IMR-90 (cell line): Measurements from ENCODE around the gene FFAR1. TPM values are rescaled to one million over a fixed set of nuclear protein-coding genes. Genes with fewer than 3 reads are reported as not detected.

ENCODE experiments used
- ATAC-seq: fragments of 200-7000 bp; cut with Tn5 transposase; 2 replicates; pipeline ENCODE4 v1.9.1; 2020; ENCODE audit warnings: low read depth, mild to moderate bottlenecking, moderate library complexity
- BruUV-seq: library from RNA; stranded (reverse); fragments of 400-500 nt; replicated peaks from 2 replicates; lab custom pipeline; 2021; lab: Mats Ljungman, UMichigan
- CTCF ChIA-PET: fragments of 300-600 bp; formaldehyde crosslinking; extraction: SDS; loops from one replicate; lab custom pipeline; 2021; ENCODE audit warnings: antibody characterized with exemption; lab: Yijun Ruan, JAX
- POLR2A ChIA-PET: fragments of 300-600 bp; sonication (Branson Sonifier 250); formaldehyde crosslinking; loops from one replicate; lab custom pipeline; 2022; ENCODE audit warnings: antibody characterized with exemption; ENCODE audit not compliant: unreplicated experiment; lab: Charles Lee
- DNase-seq: peaks from one replicate; pipeline ENCODE4 v3.0.0; 2013
- H2AFZ ChIP-seq: replicated peaks from 2 replicates; pipeline ENCODE3; 2013; ENCODE audit warnings: low read length, mild to moderate bottlenecking; ENCODE audit not compliant: poor library complexity
- H2AK5ac ChIP-seq: 2 replicates; pipeline ENCODE4 v1.6.1; 2013; ENCODE audit warnings: low read depth, low read length, inconsistent platforms
- H2AK9ac ChIP-seq: replicated peaks from 2 replicates; pipeline ENCODE3; 2013; ENCODE audit warnings: mild to moderate bottlenecking, low read depth, low read length, moderate library complexity; ENCODE audit not compliant: poor library complexity
- H2BK120ac ChIP-seq: 2 replicates; pipeline ENCODE4 v1.6.1; 2013; ENCODE audit warnings: low read depth, low read length, inconsistent platforms
- H2BK15ac ChIP-seq: 3 replicates; pipeline ENCODE4 v1.6.1; 2013; ENCODE audit warnings: low read depth, low read length, inconsistent platforms
- H2BK20ac ChIP-seq: 2 replicates; pipeline ENCODE4 v1.6.1; 2013; ENCODE audit warnings: low read depth, mild to moderate bottlenecking, inconsistent platforms, low read length, moderate library complexity
- H2BK5ac ChIP-seq: 2 replicates; pipeline ENCODE4 v1.6.1; 2013; ENCODE audit warnings: mild to moderate bottlenecking, low read depth, low read length, inconsistent platforms; ENCODE audit not compliant: poor library complexity, severe bottlenecking
- H3K14ac ChIP-seq: replicated peaks from 2 replicates; pipeline ENCODE4 v1.6.1; 2013; ENCODE audit warnings: low read depth, low read length, inconsistent platforms
- H3K18ac ChIP-seq: 2 replicates; pipeline ENCODE4 v1.6.1; 2013; ENCODE audit warnings: low read depth, low read length, control low read depth
- H3K23ac ChIP-seq: 2 replicates; pipeline ENCODE4 v1.6.1; 2013; ENCODE audit warnings: low read depth, low read length, inconsistent platforms
- H3K27ac ChIP-seq: 2 replicates; pipeline ENCODE4 v1.5.1; 2013; ENCODE audit warnings: mild to moderate bottlenecking, control low read depth, low read length; ENCODE audit not compliant: insufficient read depth
- H3K27me3 ChIP-seq: 2 replicates; pipeline ENCODE4 v1.6.1; 2013; ENCODE audit warnings: low read length; ENCODE audit not compliant: control insufficient read depth, insufficient read depth
- H3K36me3 ChIP-seq: 2 replicates; pipeline ENCODE4 v1.6.1; 2013; ENCODE audit warnings: low read length, mixed read lengths; ENCODE audit not compliant: control insufficient read depth, insufficient read depth
- H3K4ac ChIP-seq: 2 replicates; pipeline ENCODE4 v1.6.1; 2013; ENCODE audit warnings: low read depth, low read length, inconsistent platforms
- H3K4me1 ChIP-seq: 2 replicates; pipeline ENCODE4 v1.6.1; 2013; ENCODE audit warnings: low read length, mixed read lengths; ENCODE audit not compliant: control insufficient read depth, insufficient read depth
- H3K4me2 ChIP-seq: 2 replicates; pipeline ENCODE4 v1.6.1; 2013; ENCODE audit warnings: low read depth, mild to moderate bottlenecking, control low read depth, low read length, moderate library complexity
- H3K4me3 ChIP-seq: 2 replicates; pipeline ENCODE4 v1.5.1; 2013; ENCODE audit warnings: low read depth, mild to moderate bottlenecking, control low read depth, low read length, moderate library complexity; ENCODE audit not compliant: insufficient read depth
- H3K56ac ChIP-seq: 2 replicates; pipeline ENCODE4 v1.6.1; 2013; ENCODE audit warnings: low read length, inconsistent platforms; ENCODE audit not compliant: insufficient read depth; ENCODE audit errors: extremely low read depth
- H3K79me1 ChIP-seq, 2 experiments: 2 replicates each; pipeline ENCODE4 v1.6.1; 2013; ENCODE audit warnings: low read length in 2 of 2, inconsistent platforms in 1 of 2, low read depth in 1 of 2
- H3K9ac ChIP-seq: 2 replicates; pipeline ENCODE4 v1.6.1; 2013; ENCODE audit warnings: low read depth, low read length, control low read depth
- H3K9me1 ChIP-seq: 2 replicates; pipeline ENCODE4 v1.6.1; 2013; ENCODE audit warnings: low read length, inconsistent platforms; ENCODE audit not compliant: insufficient read depth
- H3K9me3 ChIP-seq: 2 replicates; pipeline ENCODE4 v1.6.1; 2013; ENCODE audit warnings: low read length; ENCODE audit not compliant: control insufficient read depth, insufficient read depth
- H4K20me1 ChIP-seq: 2 replicates; pipeline ENCODE4 v1.6.1; 2013; ENCODE audit warnings: low read length, inconsistent platforms; ENCODE audit not compliant: insufficient read depth
- H4K5ac ChIP-seq: 2 replicates; pipeline ENCODE4 v1.6.1; 2013; ENCODE audit warnings: mild to moderate bottlenecking, low read depth, low read length, control low read depth
- H4K8ac ChIP-seq, 2 experiments: 2 replicates each; pipeline ENCODE4 v1.6.1; 2013; ENCODE audit warnings: low read depth in 2 of 2, low read length in 2 of 2, control low read depth in 1 of 2, inconsistent platforms in 1 of 2
- H4K91ac ChIP-seq: 2 replicates; pipeline ENCODE4 v1.6.1; 2013; ENCODE audit warnings: low read depth, low read length, inconsistent platforms; ENCODE audit not compliant: insufficient read depth
- BHLHE40 ChIP-seq: fragments of 150-350 bp; IDR thresholded peaks from 2 replicates; pipeline ENCODE4 v1.6.1; 2016; ENCODE audit warnings: mild to moderate bottlenecking, low read depth, low read length
- CEBPB ChIP-seq: IDR thresholded peaks from 2 replicates; pipeline ENCODE4 v1.6.1; 2012; ENCODE audit warnings: low read depth, low read length, improper control_type of control experiment
- CHD1 ChIP-seq: IDR thresholded peaks from 2 replicates; pipeline ENCODE4 v1.6.1; 2012; ENCODE audit warnings: low read depth, low read length, improper control_type of control experiment
- ELK1 ChIP-seq: fragments of 150-350 bp; IDR thresholded peaks from 2 replicates; pipeline ENCODE4 v1.6.1; 2016; ENCODE audit warnings: low read depth, mild to moderate bottlenecking, low read length, moderate library complexity, borderline replicate concordance
- FOS ChIP-seq: fragments of 150-350 bp; IDR thresholded peaks from 2 replicates; pipeline ENCODE4 v1.6.1; 2016; ENCODE audit warnings: low read depth, low read length
- MAFK ChIP-seq: IDR thresholded peaks from 2 replicates; pipeline ENCODE4 v1.6.1; 2012; ENCODE audit warnings: low read depth, low read length, improper control_type of control experiment
- MAZ ChIP-seq: IDR thresholded peaks from 2 replicates; pipeline ENCODE4 v1.6.1; 2012; ENCODE audit warnings: low read depth, mild to moderate bottlenecking, low read length, improper control_type of control experiment, moderate library complexity, borderline replicate concordance
- MXI1 ChIP-seq: IDR thresholded peaks from 2 replicates; pipeline ENCODE4 v1.6.1; 2012; ENCODE audit warnings: low read depth, mild to moderate bottlenecking, low read length, moderate library complexity, borderline replicate concordance
- NFE2L2 ChIP-seq: fragments of 150-350 bp; IDR thresholded peaks from 2 replicates; pipeline ENCODE4 v1.6.1; 2016; ENCODE audit warnings: low read depth, mild to moderate bottlenecking, low read length
- POLR2A ChIP-seq: IDR thresholded peaks from 2 replicates; pipeline ENCODE4 v1.6.1; 2012; ENCODE audit warnings: mild to moderate bottlenecking, low read depth, low read length
- RAD21 ChIP-seq: IDR thresholded peaks from 2 replicates; pipeline ENCODE4 v1.6.1; 2012; ENCODE audit warnings: low read length, improper control_type of control experiment
- RCOR1 ChIP-seq: IDR thresholded peaks from 2 replicates; pipeline ENCODE4 v1.6.1; 2012; ENCODE audit warnings: mild to moderate bottlenecking, low read length, improper control_type of control experiment; ENCODE audit not compliant: insufficient replicate concordance
- RFX5 ChIP-seq: IDR thresholded peaks from 2 replicates; pipeline ENCODE4 v1.8.0; 2012; ENCODE audit warnings: low read depth, mild to moderate bottlenecking, low read length, moderate library complexity
- SMC3 ChIP-seq: fragments of 150-350 bp; IDR thresholded peaks from 2 replicates; pipeline ENCODE4 v1.6.1; 2016; ENCODE audit warnings: low read depth, mild to moderate bottlenecking, antibody characterized with exemption, low read length, moderate library complexity
- USF2 ChIP-seq: fragments of 150-350 bp; IDR thresholded peaks from 2 replicates; pipeline ENCODE4 v1.6.1; 2017; ENCODE audit warnings: mild to moderate bottlenecking, antibody characterized with exemption, low read length, low read depth
- WGBS, 2 experiments: methylation state at CpG; one replicate each; pipeline versions ENCODE4 v1.1.5 to v1.1.7; 2013; ENCODE audit warnings: missing lambda C conversion rate in 2 of 2; ENCODE audit not compliant: insufficient read length in 1 of 2; ENCODE audit errors: extremely low coverage in 2 of 2; 5-methylcytosine and 5-hydroxymethylcytosine counted together
- dilution Hi-C: fragments of 300-500 bp; cut with HindIII; formaldehyde crosslinking; loops from one replicate; pipeline ENCODE4 v1.14.3; 2018; ENCODE audit warnings: low sequenced_read_pairs; ENCODE audit not compliant: unreplicated experiment
- in situ Hi-C: fragments of 300-500 bp; cut with MboI; formaldehyde crosslinking; loops from 3 replicates; pipeline ENCODE4 v1.14.3; 2019; ENCODE audit warnings: low sequenced_read_pairs, inconsistent platforms, mixed read lengths
- intact Hi-C: fragments of 100-400 bp; cut with micrococcal nuclease; formaldehyde crosslinking; loops from 2 replicates; pipeline ENCODE4 v1.10.0; 2022
- polyA plus RNA-seq, 3 experiments: library from polyadenylated mRNA; depleted of rRNA; stranded (reverse); fragments of >200 nt; gene quantifications; 2 replicates each; pipeline ENCODE4 v1.2.3, GENCODE V29; 2012; ENCODE audit warnings: low replicate concordance in 1 of 3
- total RNA-seq: library from RNA; depleted of rRNA; stranded (reverse); fragments of >200 nt; gene quantifications from 2 replicates; pipeline ENCODE4 v1.2.3, GENCODE V29; 2012
- TF ChIP-seq, protein P1 (sequence below): conservative IDR thresholded peaks from 2 replicates; pipeline ENCODE4 v1.5.1; 2012; ENCODE audit warnings: mild to moderate bottlenecking, low read depth, low read length, improper control_type of control experiment

FFAR1 gene
- total and polyA plus RNA-seq, 2 of the 4 experiments (the other 2 are of a cell fraction) = not detected

DNA sequence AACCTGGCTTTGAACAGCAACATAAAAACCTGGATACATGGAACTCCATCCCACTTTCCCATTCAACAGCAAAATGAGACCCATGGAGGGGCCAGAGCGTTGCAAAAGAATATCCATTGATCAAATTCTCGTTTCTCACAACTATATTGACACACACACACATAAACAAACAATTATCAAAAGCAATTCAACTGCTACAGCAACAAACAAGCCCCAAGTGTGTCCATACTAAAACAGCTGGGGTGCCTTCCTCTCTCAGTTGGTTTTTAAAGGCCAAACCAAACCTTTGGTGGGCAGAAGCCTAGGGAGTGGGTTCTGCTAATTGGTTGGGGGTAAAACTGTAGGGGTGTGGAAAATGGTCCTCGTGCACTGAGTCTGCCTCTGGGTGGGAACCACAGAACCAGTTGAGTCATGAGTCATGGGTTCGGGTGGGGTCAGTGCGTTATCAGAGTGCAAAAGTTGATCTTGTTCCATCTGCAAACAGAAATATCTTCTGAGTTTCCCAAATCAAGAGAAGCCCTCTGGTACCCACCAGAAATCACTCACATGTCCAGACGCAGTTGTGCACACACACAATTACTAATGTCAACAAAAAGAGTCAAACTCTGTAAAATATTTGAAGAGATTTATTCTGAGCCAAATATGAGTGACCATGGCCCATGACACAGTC is 41.6 kb downstream of the FFAR1 start:
- no peak for ATAC-seq
- in situ Hi-C loops = no loop called here
- ChIA-PET POLR2A (no interaction called here), CTCF (no interaction called here)
- H3K36me3 ChIP-seq = no peaks in the 10 kb centered on the region
- 19% methylated on average over 4 of the region's 6 CpGs; no CpG with 5 or more reads in 1 of the 2 experiments for WGBS, 2 experiments
- TF ChIP-seq FOS = no peak
- TF ChIP-seq MAZ = no peak
- TF ChIP-seq MXI1 = no peak
- no peak for TF ChIP-seq POLR2A
- TF ChIP-seq MAFK = no peak
- no peak for TF ChIP-seq RFX5
- TF ChIP-seq USF2 = no peak
- TF ChIP-seq, protein P1, sequence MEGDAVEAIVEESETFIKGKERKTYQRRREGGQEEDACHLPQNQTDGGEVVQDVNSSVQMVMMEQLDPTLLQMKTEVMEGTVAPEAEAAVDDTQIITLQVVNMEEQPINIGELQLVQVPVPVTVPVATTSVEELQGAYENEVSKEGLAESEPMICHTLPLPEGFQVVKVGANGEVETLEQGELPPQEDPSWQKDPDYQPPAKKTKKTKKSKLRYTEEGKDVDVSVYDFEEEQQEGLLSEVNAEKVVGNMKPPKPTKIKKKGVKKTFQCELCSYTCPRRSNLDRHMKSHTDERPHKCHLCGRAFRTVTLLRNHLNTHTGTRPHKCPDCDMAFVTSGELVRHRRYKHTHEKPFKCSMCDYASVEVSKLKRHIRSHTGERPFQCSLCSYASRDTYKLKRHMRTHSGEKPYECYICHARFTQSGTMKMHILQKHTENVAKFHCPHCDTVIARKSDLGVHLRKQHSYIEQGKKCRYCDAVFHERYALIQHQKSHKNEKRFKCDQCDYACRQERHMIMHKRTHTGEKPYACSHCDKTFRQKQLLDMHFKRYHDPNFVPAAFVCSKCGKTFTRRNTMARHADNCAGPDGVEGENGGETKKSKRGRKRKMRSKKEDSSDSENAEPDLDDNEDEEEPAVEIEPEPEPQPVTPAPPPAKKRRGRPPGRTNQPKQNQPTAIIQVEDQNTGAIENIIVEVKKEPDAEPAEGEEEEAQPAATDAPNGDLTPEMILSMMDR = no peak
- no peak for TF ChIP-seq RCOR1
- no peak for TF ChIP-seq RAD21
- TF ChIP-seq CHD1 = no peak
- TF ChIP-seq NFE2L2 = no peak
- TF ChIP-seq ELK1 = no peak
- no peak for TF ChIP-seq BHLHE40
- TF ChIP-seq SMC3 = no peak
- no peak for TF ChIP-seq CEBPB
- no peak overlapping the region for H2AK5ac ChIP-seq
- BruUV-seq = no TSS peak
- no peak overlapping the region for H2BK20ac ChIP-seq
- no peak overlapping the region for H3K56ac ChIP-seq
- no peaks in the 10 kb centered on the region for H3K79me1 ChIP-seq
- no peak overlapping the region for H3K4me3 ChIP-seq
- DNase-seq = no peak
- no peak overlapping the region for H3K4me2 ChIP-seq
- H3K23ac ChIP-seq = no peak overlapping the region
- H4K20me1 ChIP-seq = no peaks in the 10 kb centered on the region
- H2AFZ ChIP-seq = no peak overlapping the region
- no peaks in the 10 kb centered on the region for H3K9me1 ChIP-seq
- dilution Hi-C loops = no loop called here
- no peak overlapping the region for H4K5ac ChIP-seq
- intact Hi-C loops = no loop called here
- H3K4ac ChIP-seq = no peak overlapping the region
- H2AK9ac ChIP-seq = no peak overlapping the region
- H4K8ac ChIP-seq = no peak overlapping the region
- H3K9ac ChIP-seq = no peak overlapping the region
- no peak overlapping the region for H3K18ac ChIP-seq
- H3K9me3 ChIP-seq = no peaks in the 10 kb centered on the region
- no peak overlapping the region for H4K91ac ChIP-seq
- no peak overlapping the region for H2BK120ac ChIP-seq
- H2BK5ac ChIP-seq = no peak overlapping the region
- 0 out of 2 replicates have a peak, but pooled peaks cover 2% of the 10 kb centered on the region for H3K27me3 ChIP-seq
- no peak overlapping the region for H3K14ac ChIP-seq
- no peak overlapping the region for H3K27ac ChIP-seq
- H2BK15ac ChIP-seq = no peak overlapping the region
- H3K4me1 ChIP-seq = no peaks in the 10 kb centered on the region
